B cell (primary cell): ENCODE results near the gene CNTN4. TPM values are rescaled to one million over a fixed set of nuclear protein-coding genes. Genes with fewer than 3 reads are reported as not detected.

Source experiments
- ATAC-seq: fragments of 200-7000 bp; cut with Tn5 transposase; one replicate; pipeline ENCODE4 v1.10.0; 2021; ENCODE audit warnings: low read depth, mild to moderate bottlenecking, moderate number of reproducible peaks, moderate library complexity
- CTCF ChIA-PET: fragments of 350-600 bp; sonication (Branson Sonifier 250); formaldehyde crosslinking; loops from one replicate; lab custom pipeline; 2021; ENCODE audit warnings: antibody characterized with exemption, inconsistent platforms; lab: Charles Lee
- POLR2A ChIA-PET: fragments of 350-600 bp; sonication (Branson Sonifier 250); formaldehyde crosslinking; loops from one replicate; lab custom pipeline; 2021; ENCODE audit warnings: antibody characterized with exemption; lab: Charles Lee
- DNase-seq: peaks from one replicate; pipeline ENCODE4 v3.0.0; 2013
- H2AFZ ChIP-seq: 2 replicates; pipeline ENCODE4 v1.6.1; 2012; ENCODE audit warnings: mild to moderate bottlenecking, low read depth, low read length; ENCODE audit not compliant: insufficient read depth, poor library complexity, severe bottlenecking
- H3K27ac ChIP-seq, 2 donors: 1 replicate in 1 of 2; 2 replicates in 1 of 2; pipeline ENCODE4 v1.5.1; 2012 to 2013; ENCODE audit warnings: low read length in 2 of 2, mild to moderate bottlenecking in 2 of 2, moderate library complexity in 1 of 2
- H3K27me3 ChIP-seq, 4 experiments: fragments of 200-600 bp in 1 of 4; sonication (generic) in 1 of 4; replicated peaks in 1 of 4; 1 replicate in 2 of 4; 2 replicates in 2 of 4; pipeline versions ENCODE4 v1.6.1 to v1.7.0; 2013 to 2016; ENCODE audit warnings: low read length in 3 of 4, mild to moderate bottlenecking in 2 of 4, mixed read lengths in 1 of 4, moderate library complexity in 1 of 4; ENCODE audit not compliant: insufficient read depth in 4 of 4, control insufficient read depth in 3 of 4; ENCODE audit errors: control extremely low read depth in 1 of 4
- H3K36me3 ChIP-seq, 2 experiments: replicated peaks in 1 of 2; 1 replicate in 1 of 2; 2 replicates in 1 of 2; pipeline versions ENCODE4 v1.6.1 to v1.7.1; 2013; ENCODE audit warnings: low read length in 1 of 2; ENCODE audit not compliant: insufficient read depth in 2 of 2, control insufficient read depth in 1 of 2; ENCODE audit errors: control extremely low read depth in 1 of 2, extremely low read depth in 1 of 2
- H3K4me1 ChIP-seq, 2 donors: fragments of 200-600 bp in 1 of 2; sonication (generic) in 1 of 2; 1 replicate in 1 of 2; 2 replicates in 1 of 2; pipeline versions ENCODE4 v1.5.1 to v1.6.1; 2013 to 2017; ENCODE audit warnings: low read length in 2 of 2; ENCODE audit not compliant: control insufficient read depth in 2 of 2, insufficient read depth in 2 of 2
- H3K4me2 ChIP-seq: replicated peaks from 2 replicates; pipeline ENCODE3; 2012; ENCODE audit warnings: mild to moderate bottlenecking, low read depth, low read length; ENCODE audit not compliant: poor library complexity, severe bottlenecking
- H3K4me3 ChIP-seq, 5 experiments: fragments of 200-600 bp in 1 of 5; sonication (generic) in 1 of 5; 1 replicate in 3 of 5; 2 replicates in 2 of 5; pipeline versions ENCODE4 v1.5.1 to v1.7.0; 2011 to 2016; ENCODE audit warnings: low read length in 4 of 5, mild to moderate bottlenecking in 4 of 5, low read depth in 2 of 5, control low read depth in 1 of 5, moderate library complexity in 1 of 5; ENCODE audit not compliant: insufficient read depth in 1 of 5; ENCODE audit errors: control extremely low read depth in 1 of 5, extremely low read depth in 1 of 5
- H3K79me2 ChIP-seq: fragments of 200-600 bp; sonication (generic); one replicate; pipeline ENCODE4 v1.6.0; 2016; ENCODE audit warnings: low read length; ENCODE audit not compliant: control insufficient read depth, insufficient read depth
- H3K9ac ChIP-seq: fragments of 200-600 bp; sonication (generic); 2 replicates; pipeline ENCODE4 v1.6.1; 2017; ENCODE audit warnings: mild to moderate bottlenecking, low read length, moderate library complexity
- H3K9me3 ChIP-seq, 3 donors: one replicate each; pipeline versions ENCODE4 v1.6.1 to v1.7.1; 2013; ENCODE audit warnings: low read length in 2 of 3; ENCODE audit not compliant: control insufficient read depth in 2 of 3, insufficient read depth in 1 of 3; ENCODE audit errors: control extremely low read depth in 1 of 3
- H4K20me1 ChIP-seq: 2 replicates; pipeline ENCODE4 v1.6.0; 2012; ENCODE audit warnings: mild to moderate bottlenecking, low read length; ENCODE audit not compliant: insufficient read depth, control insufficient read depth, poor library complexity, severe bottlenecking
- H3K27ac Mint-ChIP-seq: one replicate; pipeline ENCODE4 v1.8.0; 2021; ENCODE audit warnings: mixed read lengths
- H3K27me3 Mint-ChIP-seq: one replicate; pipeline ENCODE4 v1.8.0; 2021; ENCODE audit warnings: mixed read lengths
- H3K4me1 Mint-ChIP-seq: one replicate; pipeline ENCODE4 v1.8.0; 2021; ENCODE audit warnings: mixed read lengths
- H3K4me3 Mint-ChIP-seq: one replicate; pipeline ENCODE4 v1.8.0; 2021; ENCODE audit warnings: mixed read lengths
- H3K9me3 Mint-ChIP-seq: one replicate; pipeline ENCODE4 v1.8.0; 2022; ENCODE audit warnings: mixed read lengths; ENCODE audit not compliant: insufficient read depth
- CTCF ChIP-seq: fragments of 200-600 bp; IDR thresholded peaks from one replicate; pipeline ENCODE4 v1.8.0; 2022; ENCODE audit warnings: antibody characterized with exemption, mild to moderate bottlenecking
- EZH2 ChIP-seq: IDR thresholded peaks from 2 replicates; pipeline ENCODE4 v1.6.1; 2012; ENCODE audit warnings: borderline replicate concordance, low read depth, mild to moderate bottlenecking, moderate library complexity, low read length; ENCODE audit not compliant: insufficient read depth, poor library complexity, severe bottlenecking
- WGBS: methylation state at CpG from one replicate; pipeline ENCODE4 v1.1.5; 2013; ENCODE audit warnings: missing lambda C conversion rate; ENCODE audit not compliant: insufficient coverage; 5-methylcytosine and 5-hydroxymethylcytosine counted together
- intact Hi-C: fragments of 100-400 bp; cut with micrococcal nuclease; formaldehyde crosslinking; loops from one replicate; pipeline ENCODE4 v1.10.0; 2022
- polyA plus RNA-seq: library from polyadenylated mRNA; depleted of rRNA; stranded (reverse); fragments of >200 nt; gene quantifications from 2 replicates; pipeline ENCODE4 v1.2.3, GENCODE V29; 2012
- total RNA-seq, 2 donors: library from RNA; stranded (reverse); fragments of 120-200 nt in 1 of 2; gene quantifications; 1 replicate in 1 of 2; 2 replicates in 1 of 2; pipeline versions ENCODE4 v1.2.3 to v1.2.4, GENCODE V29; 2013 to 2022

The CNTN4 gene
- total and polyA plus RNA-seq, 2 donors (not counting 1 experiment from before 2014, with no cell fraction given) = 0.05 TPM; not detected in 1

- ATAC-seq = no peak
- Histone ChIP-seq H3K36me3 (no peaks in the 10 kb centered on the region), H3K9me3 (peaks cover 0 to 3% (median 0%) of the 10 kb centered on the region in 3 donors), H3K27me3 (no peaks in the 10 kb centered on the region), H2AFZ (no peak overlapping the region), H3K4me3 (no peak overlapping the region), H3K27ac (no peak overlapping the region), H3K9ac (no peak overlapping the region), H3K79me2 (no peaks in the 10 kb centered on the region), H4K20me1 (no peaks in the 10 kb centered on the region), H3K4me1 (no peaks in the 10 kb centered on the region), H3K4me2 (no peak overlapping the region)
- 100% methylated on average over 2 of the region's 8 CpGs for WGBS
- H3K4me3 Mint-ChIP-seq = no peak overlapping the region
- H3K27me3 Mint-ChIP-seq = no peaks in the 10 kb centered on the region
- TF ChIP-seq CTCF (no peak), EZH2 (no peak)
- no peak overlapping the region for H3K27ac Mint-ChIP-seq
- CTCF ChIA-PET = no interaction called here
- DNase-seq = no peak
- POLR2A ChIA-PET = no interaction called here
- H3K4me1 Mint-ChIP-seq = no peaks in the 10 kb centered on the region
- intact Hi-C loops = no loop called here
- no peaks in the 10 kb centered on the region for H3K9me3 Mint-ChIP-seq
Observed at GRCh38 chr3:2727610-2728318, 629.1 kb downstream of the CNTN4 start.

DNA sequence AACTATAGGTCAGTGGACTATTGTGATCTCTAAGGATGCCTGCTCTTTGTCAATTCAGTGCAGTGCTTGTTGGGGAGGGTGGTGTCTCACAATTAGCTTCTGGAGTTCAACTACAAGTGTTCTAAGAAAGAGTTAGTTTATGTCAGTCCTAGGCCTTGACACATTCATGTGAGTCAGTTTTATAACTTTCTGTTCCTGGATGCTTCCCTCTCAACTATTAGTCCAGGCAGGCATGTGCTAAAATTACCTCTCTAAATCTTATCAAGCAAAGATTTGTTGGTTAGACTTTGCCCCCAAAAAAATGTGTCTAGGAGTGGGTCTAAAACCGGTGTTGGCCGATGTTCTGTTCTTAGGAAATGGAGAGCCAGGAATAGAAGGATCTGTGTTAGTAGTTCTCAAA lies 633.2 kb downstream of the CNTN4 start:
- H3K4me1 ChIP-seq = no peaks in the 10 kb centered on the region
- Mint-ChIP-seq H3K27me3 (peaks cover 3% of the 10 kb centered on the region), H3K27ac (no peak overlapping the region), H3K4me3 (no peak overlapping the region), H3K4me1 (no peaks in the 10 kb centered on the region), H3K9me3 (no peaks in the 10 kb centered on the region)
- no peak overlapping the region for H3K27ac ChIP-seq
- TF ChIP-seq EZH2 (no peak), CTCF (no peak)
- peaks cover 0 to 3% (median 0%) of the 10 kb centered on the region in 3 donors for H3K9me3 ChIP-seq
- H3K4me2 ChIP-seq = no peak overlapping the region
- no peak overlapping the region for H3K9ac ChIP-seq
- intact Hi-C loops = no loop called here
- H2AFZ ChIP-seq = no peak overlapping the region
- H3K79me2 ChIP-seq = no peaks in the 10 kb centered on the region
- WGBS = 100% methylated on average over 2 of the region's 2 CpGs
- POLR2A ChIA-PET = no interaction called here
- CTCF ChIA-PET = no interaction called here
- H3K4me3 ChIP-seq = no peak overlapping the region
- no peaks in the 10 kb centered on the region for H3K36me3 ChIP-seq
- no peak for DNase-seq
- no peaks in the 10 kb centered on the region for H4K20me1 ChIP-seq
- no peaks in the 10 kb centered on the region for H3K27me3 ChIP-seq
- no peak for ATAC-seq
